ENCODE results near the gene C2orf42.
A peak's percentile ranks its signal among the peaks of the same experiment; 100 is the strongest.
"Not testable (repeated sequence)": the region's sequence is repeated elsewhere in the genome, so short reads cannot be mapped to it uniquely, and the experiment has no call there.

C2orf42 gene

GRCh38 chr2:70190418-70191243 lies at the start of gene C2orf42:
C2orf42 (minus strand) TSS chr2:70191019; CDS start chr2:70181985, 9,034 bp downstream.
- peak; percentile 96 to 98 for DNase-seq

- DNase-seq = no peak
Measured at GRCh38 chr2:70240599-70240998, 49.8 kb upstream of the C2orf42 start.

GRCh38 chr2:70233926-70234325 lies 43.1 kb upstream of the C2orf42 start:
- DNase-seq = no peak

GRCh38 chr2:70226781-70227180 lies 36.0 kb upstream of the C2orf42 start:
- no peak for DNase-seq

GRCh38 chr2:70223305-70223704 lies 32.5 kb upstream of the C2orf42 start:
- DNase-seq = not testable (repeated sequence)

GRCh38 chr2:70214953-70215549 lies 24.2 kb upstream of the C2orf42 start:
- DNase-seq = no peak

GRCh38 chr2:70214365-70214764 lies 23.5 kb upstream of the C2orf42 start:
- DNase-seq = no peak

- no peak for DNase-seq
Measured at GRCh38 chr2:70212298-70212932, 21.6 kb upstream of the C2orf42 start.

GRCh38 chr2:70211595-70211994 lies 20.8 kb upstream of the C2orf42 start:
- no peak for DNase-seq

GRCh38 chr2:70204452-70204851 lies 13.6 kb upstream of the C2orf42 start:
- no peak for DNase-seq

GRCh38 chr2:70203086-70203485 lies 12.3 kb upstream of the C2orf42 start:
- no peak for DNase-seq

- no peak for DNase-seq
Measured at GRCh38 chr2:70202236-70202806, 11.5 kb upstream of the C2orf42 start.

GRCh38 chr2:70201831-70202230 lies 11.0 kb upstream of the C2orf42 start:
- no peak for DNase-seq

GRCh38 chr2:70201225-70201768 lies 10.5 kb upstream of the C2orf42 start:
- DNase-seq = no peak

GRCh38 chr2:70199320-70199864 lies 8.6 kb upstream of the C2orf42 start:
- no peak for DNase-seq

- no peak for DNase-seq
Measured at GRCh38 chr2:70192516-70192915, 1.7 kb upstream of the C2orf42 start.

GRCh38 chr2:70191244-70191735 lies 471 bp upstream of the C2orf42 start:
- DNase-seq = no peak

GRCh38 chr2:70188460-70188859 lies 2.4 kb downstream of the C2orf42 start:
- DNase-seq = no peak

- DNase-seq = not testable (repeated sequence)
Measured at GRCh38 chr2:70187170-70187569, 3.6 kb downstream of the C2orf42 start.

- DNase-seq = no peak
Measured at GRCh38 chr2:70182689-70183088, 8.1 kb downstream of the C2orf42 start.

GRCh38 chr2:70181363-70181956 lies 9.4 kb downstream of the C2orf42 start:
- DNase-seq = no peak

GRCh38 chr2:70173520-70173919 lies 17.3 kb downstream of the C2orf42 start:
- DNase-seq = no peak
